ENCODE data around the gene DGCR2.
"Not testable (repeated sequence)": the region's sequence is repeated elsewhere in the genome, so short reads cannot be mapped to it uniquely, and the experiment has no call there.

Gene DGCR2

DNA sequence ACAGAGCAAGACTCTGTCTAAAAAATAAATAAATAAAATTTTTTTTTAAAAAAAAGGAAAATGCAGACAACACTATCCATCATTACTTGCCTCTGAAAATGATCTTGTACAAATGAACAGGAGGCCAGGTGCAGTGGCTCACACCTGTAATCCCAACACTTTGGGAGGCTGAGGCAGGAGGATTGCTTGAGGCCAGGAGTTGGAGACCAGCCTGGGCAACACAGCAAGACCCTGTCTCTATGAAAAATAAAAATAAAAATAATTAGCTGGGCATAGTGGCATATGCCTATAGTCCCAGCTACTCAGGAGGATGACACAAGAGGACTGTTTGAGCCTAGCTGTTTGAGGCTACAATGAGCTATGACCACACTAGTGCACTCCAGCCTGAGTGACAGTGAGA is 49.4 kb downstream of the DGCR2 start:
- DNase-seq, result not testable (repeated sequence)

DNA sequence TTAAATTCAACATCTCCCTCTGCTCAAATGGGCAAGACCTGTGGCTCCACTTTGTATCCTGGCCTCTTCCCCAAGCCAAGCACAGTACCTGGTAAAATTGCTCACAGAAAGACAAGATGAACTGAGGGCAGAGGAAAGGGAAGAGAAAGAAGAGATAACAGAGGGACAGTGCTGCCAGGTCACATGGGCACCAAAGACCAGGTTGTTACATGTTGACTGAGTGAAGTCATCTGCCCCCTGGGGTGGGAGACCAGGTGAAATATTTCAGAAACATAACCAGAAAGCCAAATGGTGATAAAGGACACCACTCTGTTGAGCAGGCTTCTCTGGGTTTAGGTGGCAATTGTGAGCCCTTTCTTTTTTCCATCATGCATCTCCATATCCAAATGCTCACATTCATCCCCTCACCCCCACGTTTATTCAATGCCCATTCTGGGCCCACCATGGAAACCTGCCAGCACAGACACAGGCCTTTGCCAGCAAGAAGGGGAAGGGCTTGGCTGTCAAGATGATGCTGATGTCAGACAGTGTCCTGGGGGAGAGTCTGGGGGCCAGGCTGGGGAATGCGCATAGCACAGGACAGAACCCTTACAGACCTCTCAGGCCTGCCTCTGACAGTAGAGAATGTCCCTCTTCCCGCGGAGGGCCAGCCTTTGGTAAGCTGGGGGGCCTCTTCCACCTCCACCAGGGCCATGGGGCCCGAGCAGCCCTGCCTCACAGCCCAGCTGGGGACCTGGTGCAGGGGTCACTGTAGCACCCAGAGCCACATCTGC is 51.6 kb downstream of the DGCR2 start:
- no peak for DNase-seq

DNA sequence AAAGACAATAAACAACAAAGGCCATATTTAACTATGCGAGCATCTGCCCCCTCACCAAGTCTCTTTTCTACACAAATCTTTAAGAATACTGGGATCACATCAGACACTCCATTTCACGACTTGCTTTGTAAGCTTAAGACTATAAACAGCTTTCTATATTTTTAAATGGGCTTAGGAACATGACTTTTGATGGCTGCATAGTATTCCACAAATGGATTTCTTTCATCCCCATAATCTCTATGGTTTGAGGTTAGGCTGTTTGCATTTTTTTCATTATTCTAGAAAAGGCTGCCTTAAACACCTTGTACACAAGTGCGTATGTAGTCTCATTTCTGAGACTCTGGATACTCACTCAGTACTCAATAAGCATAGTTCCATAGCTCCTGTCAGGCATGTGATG is 52.8 kb downstream of the DGCR2 start:
- DNase-seq, result no peak

DNA sequence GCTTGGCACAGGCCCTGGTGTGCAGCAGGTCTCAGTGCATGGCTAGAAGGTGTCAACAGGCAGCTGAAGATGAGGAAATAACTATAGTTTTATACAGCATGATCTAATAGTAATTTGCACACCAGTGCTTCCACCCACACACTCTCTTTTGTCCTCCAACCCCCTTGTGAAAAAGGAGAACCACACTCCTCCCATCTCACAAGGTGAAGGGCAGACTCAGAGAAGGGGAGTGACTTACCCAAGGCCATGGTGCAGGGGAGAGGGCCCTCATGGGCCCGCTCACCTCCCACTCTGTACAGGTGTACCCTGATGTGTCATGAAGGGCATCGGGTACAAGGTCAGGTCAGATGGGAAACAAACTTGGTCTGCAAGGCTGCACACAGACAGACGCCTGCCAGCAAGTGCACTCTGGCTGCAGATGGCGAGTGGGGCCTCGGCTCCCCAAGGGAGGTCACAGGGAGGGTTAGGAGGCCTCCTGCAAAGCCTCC is 53.4 kb downstream of the DGCR2 start:
- DNase-seq, result no peak

DNA sequence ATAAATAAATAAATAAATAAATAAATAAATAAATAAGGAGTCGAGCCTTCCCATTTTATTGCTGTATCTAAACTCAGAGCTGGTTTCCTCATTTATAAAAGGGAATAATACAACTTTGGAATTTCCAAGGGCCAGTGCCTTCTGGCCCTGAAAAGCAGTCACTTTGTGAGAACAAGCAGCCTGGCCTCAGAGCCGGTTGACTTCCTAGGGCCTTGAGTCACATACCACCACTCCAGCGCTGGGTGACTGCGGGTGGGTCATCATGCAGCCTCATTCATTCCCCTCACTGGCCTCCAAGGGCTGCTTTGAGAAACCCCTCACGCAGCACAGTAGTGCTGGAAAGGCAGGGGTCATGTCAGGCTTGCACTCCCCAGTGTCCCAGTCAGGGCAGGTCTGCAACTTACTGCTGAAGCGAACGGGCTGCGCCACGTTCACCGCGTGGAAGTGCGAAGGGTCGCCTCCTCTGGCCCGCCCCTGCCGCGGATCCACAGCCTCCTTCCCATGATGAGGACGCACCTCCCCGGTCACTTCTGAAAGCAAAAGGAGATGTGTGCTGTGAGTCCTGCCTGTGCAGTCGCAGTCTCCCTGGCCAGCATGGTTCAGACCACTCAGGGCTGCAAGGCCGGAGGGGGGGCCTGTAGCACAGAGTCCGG is 54.4 kb downstream of the DGCR2 start:
- no peak for DNase-seq

DNA sequence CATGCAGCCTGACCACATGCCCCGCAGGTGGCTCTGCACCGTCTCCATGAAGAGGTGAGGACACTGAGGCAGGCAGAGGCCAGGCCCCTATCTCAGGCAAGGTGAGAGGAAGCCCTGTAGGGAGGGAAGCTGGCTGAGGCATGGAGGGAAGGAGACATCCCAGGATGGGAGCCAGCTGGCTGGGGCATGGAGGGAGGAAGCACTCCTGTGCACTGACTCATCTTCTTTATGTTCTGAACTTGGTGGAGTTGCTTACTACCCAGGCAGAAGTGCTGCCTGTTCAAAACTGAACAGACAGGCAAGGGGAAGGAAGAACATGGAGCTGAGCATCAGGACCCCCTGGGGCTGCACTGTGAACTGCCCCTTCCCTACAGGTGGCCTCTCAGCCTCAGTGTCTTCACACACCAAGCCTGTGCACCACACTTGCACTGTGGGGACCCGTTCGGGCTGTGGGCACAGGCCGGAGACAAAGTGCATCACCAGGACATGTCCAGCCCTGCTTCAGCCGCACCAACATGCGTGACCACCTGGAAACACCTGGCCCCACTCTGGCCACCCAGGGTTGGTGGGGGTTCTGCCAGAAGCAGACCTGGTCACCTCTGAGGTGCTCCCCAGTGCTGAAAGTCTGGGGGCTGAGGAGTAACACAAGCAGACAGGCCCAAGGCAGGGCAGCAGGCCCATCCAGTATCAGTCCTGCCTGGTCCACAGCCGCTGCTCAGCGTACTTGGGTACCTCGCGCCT is 55.5 kb downstream of the DGCR2 start:
- peak; percentile 58 for DNase-seq

DNA sequence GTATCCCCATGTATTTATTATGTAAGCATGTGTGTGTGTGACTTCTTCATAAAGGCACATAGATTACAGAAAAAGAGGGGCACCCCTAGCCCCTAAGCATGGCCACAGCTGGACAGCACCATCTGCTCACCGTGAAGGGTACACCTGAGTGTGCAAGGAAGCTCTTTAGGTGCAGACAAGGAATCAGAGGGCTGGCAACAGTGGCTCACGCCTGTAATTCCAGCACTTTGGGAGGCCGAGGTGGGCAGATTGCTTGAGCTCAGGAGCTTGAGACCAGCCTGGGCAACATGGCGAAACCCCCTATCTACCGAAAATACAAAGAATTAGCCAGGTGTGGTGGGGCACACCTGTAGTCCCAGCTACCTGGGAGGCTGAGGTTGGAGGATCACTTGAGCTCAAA is 56.3 kb downstream of the DGCR2 start:
- DNase-seq, result no peak

DNA sequence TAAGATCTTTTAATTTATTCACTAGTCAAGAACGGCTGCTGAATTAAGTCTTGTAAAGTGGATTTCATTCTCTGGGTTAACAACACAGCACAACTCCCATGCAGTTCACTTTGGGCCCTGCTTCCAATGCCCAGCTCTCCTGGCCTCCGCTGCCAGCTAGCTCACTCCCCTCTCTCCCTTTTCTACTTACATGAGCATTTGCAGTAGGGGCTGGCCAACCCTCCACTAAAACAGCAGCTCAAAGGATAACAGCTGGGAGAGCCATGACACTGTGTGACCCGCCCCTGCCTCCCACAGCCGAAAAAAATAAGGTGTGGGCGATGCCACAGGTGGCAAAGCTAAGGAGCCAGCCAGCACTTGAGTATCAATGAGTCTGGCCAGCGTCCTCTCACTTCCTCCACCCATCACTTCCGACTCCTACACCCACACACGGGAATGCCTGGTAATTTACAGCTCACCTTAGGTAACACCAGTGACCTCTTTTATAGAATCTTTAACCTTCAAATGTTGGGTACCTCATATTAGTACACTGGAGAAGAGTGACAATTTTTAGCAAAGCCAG is 56.8 kb downstream of the DGCR2 start:
- no peak for DNase-seq

DNA sequence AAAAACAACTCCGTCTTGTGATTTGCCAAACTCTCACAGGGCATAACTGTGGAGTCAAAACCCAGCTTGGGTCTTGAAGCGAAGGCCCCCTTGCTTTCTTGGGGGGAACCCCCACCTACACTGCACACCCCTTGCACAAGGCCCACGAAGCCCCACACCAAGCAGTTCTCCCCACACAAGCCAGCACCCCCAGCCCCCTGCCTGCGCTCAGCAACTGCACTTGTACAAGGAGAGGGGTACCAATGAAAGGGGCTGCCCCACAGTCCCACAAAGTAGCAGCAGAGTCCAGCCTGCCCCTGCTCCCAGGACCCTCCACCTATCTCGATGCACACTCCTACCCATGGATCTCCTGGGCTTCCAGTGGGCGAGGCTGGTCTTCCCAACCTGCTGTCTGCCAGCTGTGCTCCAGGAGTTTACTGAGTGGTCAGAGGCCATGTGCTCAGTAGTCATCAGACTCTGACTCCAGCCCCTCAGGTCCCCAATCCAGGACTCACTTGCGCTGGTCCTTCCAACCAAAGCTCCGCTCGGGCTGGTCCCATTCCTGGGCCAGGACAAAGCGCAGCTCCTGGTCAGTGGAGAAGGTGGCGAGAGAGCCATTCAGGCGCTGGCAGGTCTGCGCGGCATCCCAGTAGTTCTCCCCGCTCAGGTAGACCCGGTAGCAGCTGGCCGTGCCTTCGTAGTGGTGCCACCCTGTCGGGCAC is 57.7 kb downstream of the DGCR2 start:
- DNase-seq, result no peak

DNA sequence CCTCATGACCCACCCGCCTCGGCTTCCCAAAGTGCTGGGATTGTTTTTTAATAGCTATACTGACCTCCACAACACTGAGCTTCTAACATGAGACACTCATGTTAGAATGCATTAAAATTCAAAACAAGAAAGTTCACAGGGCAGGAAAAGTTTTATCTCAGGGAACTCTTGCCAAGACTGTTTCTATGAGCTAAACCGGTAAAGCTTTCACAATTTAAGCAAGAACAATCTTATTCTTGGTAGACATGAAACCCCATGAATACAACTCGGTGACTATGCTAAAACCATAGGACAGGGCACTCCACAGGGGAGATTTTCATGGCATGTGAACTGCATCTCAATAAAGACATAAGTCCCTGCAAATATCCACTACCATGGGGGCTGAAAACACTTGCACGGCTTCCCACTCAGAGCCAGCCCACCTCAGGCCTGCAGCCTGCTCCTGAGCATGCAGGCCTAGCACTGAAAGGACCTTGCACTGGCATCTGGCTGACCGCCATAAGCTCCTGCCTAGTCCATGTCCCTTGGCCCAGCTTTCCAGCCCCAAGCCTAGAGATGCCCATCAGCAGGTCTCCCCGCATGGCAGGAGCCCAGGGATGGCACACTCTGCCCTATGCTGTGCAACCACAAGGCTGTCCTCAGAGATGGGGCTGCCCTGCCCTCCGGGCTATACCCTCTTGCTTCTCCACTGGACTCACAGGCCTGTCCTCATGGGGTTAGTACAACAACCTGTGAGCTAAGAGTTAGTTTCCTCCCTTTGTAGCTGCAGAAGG is 58.4 kb downstream of the DGCR2 start:
- no peak for DNase-seq

DNA sequence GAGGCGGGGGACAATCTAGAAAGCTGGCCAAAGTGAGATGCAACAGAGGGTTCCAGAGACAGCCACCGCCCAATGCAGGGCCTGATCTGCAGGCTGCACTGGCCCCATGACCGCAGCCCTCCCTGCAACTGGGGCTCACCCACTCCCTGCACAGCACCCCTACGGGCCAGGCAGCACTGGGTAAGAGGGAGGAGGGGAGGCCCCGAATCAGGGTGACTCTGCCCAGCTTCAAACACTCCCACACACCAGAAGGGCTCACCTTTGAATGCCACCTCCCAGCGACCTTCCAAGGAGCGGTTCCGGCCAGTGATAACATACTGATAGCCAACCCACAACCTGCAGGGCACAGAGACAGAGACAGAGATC is 59.3 kb downstream of the DGCR2 start:
- DNase-seq, result no peak

DNA sequence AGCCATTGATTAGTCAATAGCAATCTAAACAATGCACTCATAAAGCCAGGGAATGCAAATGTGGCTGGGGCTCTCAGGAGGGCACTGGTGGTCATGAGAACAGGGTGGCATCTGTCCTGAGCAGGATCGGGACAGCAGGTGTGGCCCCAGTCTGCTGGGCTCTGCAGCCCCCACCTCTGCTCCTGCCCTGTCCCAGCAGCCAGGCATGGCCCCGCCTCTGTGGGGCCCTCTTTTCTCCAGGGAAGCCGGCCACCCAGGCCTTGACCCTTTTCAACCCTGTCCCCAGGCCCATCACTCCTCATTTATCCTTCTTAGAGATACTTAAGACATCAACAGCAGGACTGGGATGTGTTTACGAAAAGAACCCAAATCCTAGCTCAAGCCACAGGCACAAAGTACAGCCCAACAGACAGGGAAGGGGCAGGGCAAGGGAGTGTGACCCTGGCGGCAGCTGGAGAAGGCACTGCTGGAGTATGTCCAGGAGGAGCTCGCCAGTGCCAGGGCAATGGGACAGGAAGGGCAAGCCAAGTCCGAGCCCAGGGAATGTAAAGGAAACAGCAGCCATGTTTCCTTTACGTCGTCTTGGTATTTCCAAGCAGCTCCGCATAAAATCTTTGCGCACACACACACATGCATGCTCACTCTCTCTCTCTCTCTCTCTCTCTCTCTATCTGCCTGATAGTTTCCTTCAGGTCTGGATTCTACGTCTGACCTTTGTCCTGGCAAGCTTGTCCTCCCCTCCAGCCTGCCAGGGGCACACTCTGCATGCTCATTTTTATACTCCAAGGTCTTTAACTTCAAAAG is 59.9 kb downstream of the DGCR2 start:
- no peak for DNase-seq

DNA sequence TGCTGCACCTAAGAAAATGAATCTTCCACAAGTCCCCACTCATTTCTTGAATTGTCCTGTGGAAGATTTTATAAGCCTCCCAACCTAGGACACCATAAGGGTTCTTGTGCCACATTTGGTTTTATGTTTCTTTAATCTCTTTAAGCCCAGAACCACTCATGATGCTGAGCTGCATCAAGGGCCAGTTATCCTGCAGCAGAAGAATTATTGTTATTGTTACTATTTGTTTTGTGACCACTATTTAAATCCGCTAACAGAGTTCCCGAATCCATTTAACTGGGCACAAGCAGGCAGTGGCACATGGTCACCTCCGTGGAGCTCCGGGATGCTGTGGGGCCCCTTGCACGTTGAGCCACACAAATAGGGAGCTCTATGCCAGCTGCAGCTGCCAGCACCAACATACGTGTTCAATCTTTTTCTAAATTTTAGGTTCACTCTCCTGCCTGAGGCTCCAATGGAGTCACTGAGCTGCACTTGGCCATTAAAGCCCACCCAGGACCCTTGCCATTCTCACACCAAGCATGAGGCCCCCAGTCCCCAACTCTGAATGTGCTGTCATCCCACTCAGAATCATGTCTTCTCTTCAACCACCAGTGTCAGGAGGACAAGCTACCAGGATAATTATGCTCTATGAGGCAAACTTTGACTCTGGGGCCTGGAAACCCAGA is 60.6 kb downstream of the DGCR2 start:
- no peak for DNase-seq

DNA sequence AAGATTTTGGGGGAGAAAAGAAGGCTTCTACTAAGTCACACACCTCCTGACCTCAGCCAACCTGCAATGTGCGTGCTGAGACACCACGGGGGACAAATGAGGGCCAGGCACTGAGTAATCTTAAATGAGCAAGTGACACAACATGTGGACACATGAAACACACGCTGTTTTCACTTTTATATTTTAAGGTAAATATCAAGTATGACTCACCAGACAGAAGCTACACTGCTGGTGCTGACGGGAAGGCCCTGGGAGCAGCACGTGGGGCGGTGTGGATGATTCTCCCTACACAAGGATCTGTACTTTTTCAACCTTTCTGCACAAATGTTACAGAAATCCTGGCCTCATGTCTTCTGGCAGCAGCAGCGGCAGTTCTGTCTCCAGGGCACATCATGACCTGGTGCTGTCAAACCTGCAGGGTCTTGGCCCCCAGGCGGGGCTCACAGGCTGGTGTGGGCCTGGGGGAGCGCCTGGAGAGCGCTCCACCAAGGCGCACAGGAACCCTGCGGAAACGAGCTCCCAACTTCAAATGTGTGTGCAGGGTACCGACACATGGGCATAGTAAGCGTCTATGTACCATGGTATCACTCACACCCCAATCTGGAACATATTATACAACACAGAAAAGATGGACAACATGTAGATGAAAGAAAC is 61.7 kb downstream of the DGCR2 start:
- no peak for DNase-seq

DNA sequence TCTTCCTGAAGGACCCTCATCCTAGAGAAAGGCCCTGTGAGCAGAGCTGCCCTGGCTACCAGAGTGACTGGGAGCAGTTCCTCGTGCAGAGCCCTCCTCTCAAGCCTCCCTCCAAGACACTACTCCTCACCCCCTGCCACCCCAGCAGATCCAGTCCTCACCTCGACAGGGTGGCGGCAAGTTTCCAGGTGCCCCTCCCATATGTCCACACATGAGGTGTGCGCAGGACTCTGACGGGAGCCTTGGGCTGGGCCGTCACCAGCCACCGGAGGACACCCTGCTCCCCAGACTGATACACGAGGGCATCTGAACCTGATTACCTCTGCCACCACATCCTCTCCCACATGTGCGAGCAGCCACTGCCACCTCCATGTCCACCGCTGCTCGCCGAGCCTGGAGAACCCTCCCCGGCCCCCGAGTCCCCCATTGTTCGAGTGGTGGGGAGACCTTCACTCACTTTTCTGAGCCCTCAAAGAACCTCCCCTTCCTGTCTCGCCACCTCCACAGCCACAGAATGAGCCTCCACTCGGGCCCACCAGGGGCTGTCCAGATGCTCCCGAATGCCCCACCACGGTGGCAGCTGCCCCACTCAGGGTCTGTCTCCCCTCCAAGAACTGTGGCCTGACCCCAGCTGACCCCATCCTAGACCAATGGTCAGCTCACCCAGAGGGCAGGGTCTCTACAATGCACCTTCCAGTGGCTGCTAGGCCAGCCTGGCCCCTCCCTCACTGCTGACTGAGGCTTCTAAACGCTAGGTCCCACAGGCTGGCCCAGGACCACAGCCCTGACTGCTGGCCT is 62.5 kb downstream of the DGCR2 start:
- no peak for DNase-seq

DNA sequence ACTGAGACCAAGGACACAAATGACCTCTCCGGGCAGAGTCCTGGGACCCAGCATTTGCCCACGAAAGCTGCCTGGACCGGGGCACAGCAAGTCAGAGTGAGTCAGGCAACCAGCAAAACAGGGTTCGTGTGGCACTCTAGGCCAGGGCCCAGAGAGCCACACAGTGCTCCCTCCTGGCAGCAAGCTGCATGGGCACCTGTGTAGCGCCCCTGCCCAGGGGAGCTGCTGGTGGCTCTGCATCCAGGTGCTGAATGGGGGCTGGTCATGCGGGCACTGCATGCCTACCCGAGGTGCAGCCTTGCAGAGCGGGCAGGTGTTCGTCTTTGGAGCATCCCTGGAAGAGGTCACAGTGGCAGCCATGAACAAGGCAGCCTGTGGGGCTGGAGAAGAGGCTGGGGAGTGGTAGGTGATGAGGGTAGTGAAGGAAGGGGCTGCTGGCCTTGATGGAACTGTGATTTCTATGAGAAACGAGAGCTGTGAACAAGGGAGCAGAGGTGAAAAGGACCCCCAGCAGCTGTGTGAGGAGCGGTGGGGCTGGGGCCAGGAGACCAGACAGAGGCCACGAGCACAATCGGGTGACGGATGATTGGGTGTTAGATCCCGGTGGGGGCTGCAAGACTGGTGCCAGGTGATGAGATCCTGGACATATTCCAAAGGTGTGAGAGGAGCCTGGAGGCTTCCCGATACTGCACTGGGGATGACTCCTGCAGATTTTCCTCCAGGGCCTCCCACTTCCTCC is 63.3 kb downstream of the DGCR2 start:
- no peak for DNase-seq

DNA sequence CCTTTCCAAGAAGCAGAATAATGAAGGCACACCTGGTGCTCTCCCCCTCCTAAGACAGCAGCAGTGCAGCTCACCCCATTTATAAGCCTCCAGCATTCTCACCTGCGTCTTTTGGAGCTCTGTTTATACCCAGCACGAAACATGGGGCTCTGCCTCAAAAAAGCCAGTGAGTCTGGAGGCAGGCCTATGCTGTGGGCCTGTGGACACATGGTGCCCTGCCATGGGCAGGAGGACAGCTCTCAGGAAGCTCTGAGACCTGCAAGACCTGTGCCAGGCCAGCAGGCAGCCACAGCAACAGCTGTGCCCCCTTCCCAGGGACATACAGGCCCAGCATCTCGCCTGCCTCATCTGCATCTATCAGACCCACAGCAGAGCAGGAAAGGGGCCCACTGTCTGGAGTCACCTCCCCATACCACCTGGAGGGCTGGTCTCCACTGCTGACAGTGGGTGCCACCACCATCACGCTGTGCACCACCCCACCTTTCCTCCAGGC is 64.2 kb downstream of the DGCR2 start:
- no peak for DNase-seq

DNA sequence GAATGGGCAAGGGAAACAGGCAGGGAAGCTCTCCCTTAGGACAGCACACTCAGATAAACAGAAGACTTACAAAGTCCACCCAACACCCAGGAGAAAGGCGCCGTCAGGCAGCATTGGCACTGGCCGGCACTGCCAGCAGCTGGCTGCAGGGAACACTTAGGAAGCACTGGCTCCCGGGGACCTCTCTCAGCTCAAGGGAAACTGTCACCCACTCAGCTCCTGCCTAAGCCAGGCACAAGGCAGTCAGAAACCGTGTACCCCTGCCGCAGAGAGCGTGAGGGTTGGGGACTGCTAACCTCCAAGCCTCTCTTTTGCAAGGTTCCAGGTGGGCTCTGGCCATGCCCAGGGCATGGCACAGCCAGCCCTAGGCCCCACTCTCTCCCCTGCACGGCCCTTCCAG is 64.7 kb downstream of the DGCR2 start:
- DNase-seq, result no peak
